GM18870 (cell line): ENCODE results near the gene CHST13.

Source experiments
- ATAC-seq: cut with Tn5 transposase; IDR thresholded peaks from one replicate; pipeline ENCODE4 v1.9.1; 2021; ENCODE audit warnings: moderate library complexity; ENCODE audit not compliant: unreplicated experiment

CHST13 gene

GRCh38 chr3:126523745-126524428 is at the start of gene CHST13:
Gene CHST13, plus strand, starts transcription at chr3:126524155. Its CDS starts 178 bp downstream, at chr3:126524333.
- ATAC-seq = no peak

GRCh38 chr3:126474498-126475412 is 49.2 kb upstream of the CHST13 start:
- peak; percentile 25 for ATAC-seq

- peak; percentile 46 for ATAC-seq
Measured at GRCh38 chr3:126475413-126476114, 48.4 kb upstream of the CHST13 start, which contains the start of gene ZXDC. Gene ZXDC, minus strand, starts transcription at chr3:126475891. Its CDS starts 26 bp downstream, at chr3:126475865.

GRCh38 chr3:126476166-126477060 is 47.5 kb upstream of the CHST13 start:
- ATAC-seq = no peak

- no peak for ATAC-seq
Measured at GRCh38 chr3:126477061-126477380, 46.9 kb upstream of the CHST13 start.

GRCh38 chr3:126478581-126479310 is 45.2 kb upstream of the CHST13 start:
- ATAC-seq = no peak

- ATAC-seq = no peak
Measured at GRCh38 chr3:126479642-126480041, 44.3 kb upstream of the CHST13 start.

GRCh38 chr3:126480206-126480605 is 43.7 kb upstream of the CHST13 start:
- ATAC-seq = no peak

- ATAC-seq = no peak
Measured at GRCh38 chr3:126480861-126481260, 43.1 kb upstream of the CHST13 start.

GRCh38 chr3:126481808-126482502 is 42.0 kb upstream of the CHST13 start:
- ATAC-seq = no peak

- no peak for ATAC-seq
Measured at GRCh38 chr3:126482503-126483255, 41.3 kb upstream of the CHST13 start.

GRCh38 chr3:126483321-126483761 is 40.6 kb upstream of the CHST13 start:
- ATAC-seq = no peak

- no peak for ATAC-seq
Measured at GRCh38 chr3:126484148-126484547, 39.8 kb upstream of the CHST13 start.

GRCh38 chr3:126484662-126485061 is 39.3 kb upstream of the CHST13 start:
- no peak for ATAC-seq

GRCh38 chr3:126485176-126485897 is 38.6 kb upstream of the CHST13 start:
- ATAC-seq = no peak

GRCh38 chr3:126485956-126486355 is 38.0 kb upstream of the CHST13 start:
- no peak for ATAC-seq

- no peak for ATAC-seq
Measured at GRCh38 chr3:126486360-126486847, 37.6 kb upstream of the CHST13 start.
